ENCODE measurements around the gene KMT5C.

DNA sequence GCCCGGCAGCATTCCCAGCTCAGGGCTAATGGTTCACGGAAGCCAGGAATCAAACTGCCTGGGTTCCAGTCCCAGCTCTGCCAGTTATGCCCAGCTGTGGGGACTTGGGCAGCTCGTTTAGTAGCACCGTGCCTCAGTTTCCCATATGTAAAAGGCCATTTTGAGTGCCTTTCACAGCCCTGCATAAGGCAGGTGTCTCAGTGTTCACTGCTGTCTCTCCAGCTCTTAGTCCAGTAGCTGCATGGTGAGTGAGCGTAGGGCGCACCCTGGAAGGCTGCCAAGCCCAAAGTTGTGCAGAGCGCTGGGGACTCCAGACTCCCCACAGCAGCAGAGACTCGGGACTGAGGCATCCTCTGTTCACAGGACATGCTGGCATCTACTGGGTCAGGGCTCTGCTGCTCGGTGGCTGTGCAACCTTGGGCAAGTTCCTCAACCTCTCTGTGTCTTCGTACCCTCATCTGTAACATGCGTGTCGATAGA is 51.6 kb downstream of the KMT5C start:
- TF ChIP-seq, protein P1, sequence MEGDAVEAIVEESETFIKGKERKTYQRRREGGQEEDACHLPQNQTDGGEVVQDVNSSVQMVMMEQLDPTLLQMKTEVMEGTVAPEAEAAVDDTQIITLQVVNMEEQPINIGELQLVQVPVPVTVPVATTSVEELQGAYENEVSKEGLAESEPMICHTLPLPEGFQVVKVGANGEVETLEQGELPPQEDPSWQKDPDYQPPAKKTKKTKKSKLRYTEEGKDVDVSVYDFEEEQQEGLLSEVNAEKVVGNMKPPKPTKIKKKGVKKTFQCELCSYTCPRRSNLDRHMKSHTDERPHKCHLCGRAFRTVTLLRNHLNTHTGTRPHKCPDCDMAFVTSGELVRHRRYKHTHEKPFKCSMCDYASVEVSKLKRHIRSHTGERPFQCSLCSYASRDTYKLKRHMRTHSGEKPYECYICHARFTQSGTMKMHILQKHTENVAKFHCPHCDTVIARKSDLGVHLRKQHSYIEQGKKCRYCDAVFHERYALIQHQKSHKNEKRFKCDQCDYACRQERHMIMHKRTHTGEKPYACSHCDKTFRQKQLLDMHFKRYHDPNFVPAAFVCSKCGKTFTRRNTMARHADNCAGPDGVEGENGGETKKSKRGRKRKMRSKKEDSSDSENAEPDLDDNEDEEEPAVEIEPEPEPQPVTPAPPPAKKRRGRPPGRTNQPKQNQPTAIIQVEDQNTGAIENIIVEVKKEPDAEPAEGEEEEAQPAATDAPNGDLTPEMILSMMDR (IDR thresholded peaks at IDR 0.05): no peak
- TF ChIP-seq POLR2A (IDR thresholded peaks at IDR 0.05): no peak
